GM13977 (cell line): ENCODE results near the gene TBC1D10A.
A peak's percentile ranks its signal among the peaks of the same experiment; 100 is the strongest.

ENCODE experiments used
- DNase-seq: peaks from one replicate; pipeline ENCODE4 v3.0.0; 2012; ENCODE audit warnings: low spot score
- CTCF ChIP-seq: IDR thresholded peaks from 2 replicates; pipeline ENCODE4 v1.5.1; 2012; ENCODE audit warnings: mild to moderate bottlenecking, control low read depth; ENCODE audit not compliant: insufficient read depth; ENCODE audit errors: extremely low read depth, missing control alignments
- in situ Hi-C: fragments of 300-500 bp; cut with MboI; formaldehyde crosslinking; loops from one replicate; pipeline ENCODE4 v1.12.0; 2022; ENCODE audit warnings: low sequenced_read_pairs, low pct_unique_long_range_greater_than_20kb, mixed read lengths, inconsistent platforms; ENCODE audit not compliant: unreplicated experiment

Gene TBC1D10A

GRCh38 chr22:30289141-30289979 is 37.4 kb downstream of the TBC1D10A start, which contains the start of gene CASTOR1:
Gene CASTOR1 (minus strand): TSS chr22:30289505. CDS start chr22:30289497, 8 bp downstream.
- in situ Hi-C loops: loop anchor here (10.0 kb wide), 1 partner anchor 95 kb away; the partner anchor contains the start of gene RNF215
- peak; percentile 99 for DNase-seq
- no peak for TF ChIP-seq CTCF

GRCh38 chr22:30288419-30289140 is 38.2 kb downstream of the TBC1D10A start:
- DNase-seq: no peak
- in situ Hi-C loops: loop anchor here (10.0 kb wide), 1 partner anchor 96 kb away; the partner anchor contains the start of gene RNF215
- TF ChIP-seq CTCF: no peak

GRCh38 chr22:30287648-30288418 is 38.9 kb downstream of the TBC1D10A start:
- in situ Hi-C loops: loop anchor here (10.0 kb wide), 1 partner anchor 97 kb away; the partner anchor contains the start of gene RNF215
- DNase-seq: peak; percentile 88
- peak; percentile 79 for TF ChIP-seq CTCF

- peak; percentile 86 for DNase-seq
- peak; percentile 96 for TF ChIP-seq CTCF
- in situ Hi-C loops: loop anchor here (10.0 kb wide), 1 partner anchor 98 kb away; the partner anchor contains the start of gene RNF215
These were observed 39.7 kb downstream of the TBC1D10A start for GRCh38 chr22:30286813-30287647.

GRCh38 chr22:30286331-30286730 is 40.4 kb downstream of the TBC1D10A start:
- no peak for DNase-seq
- in situ Hi-C loops: loop anchor here (10.0 kb wide), 1 partner anchor 98 kb away; the partner anchor contains the start of gene RNF215
- no peak for TF ChIP-seq CTCF
